A673 (cell line): ENCODE results near the gene TBKBP1. TPM values are rescaled to one million over a fixed set of nuclear protein-coding genes. Genes with fewer than 3 reads are reported as not detected.

Experiments used
- BruUV-seq: library from RNA; stranded (reverse); fragments of 400-500 nt; replicated peaks from 2 replicates; lab custom pipeline; 2021; lab: Mats Ljungman, UMichigan
- CTCF ChIA-PET: fragments of 300-600 bp; sonication (Branson Sonifier 250); formaldehyde crosslinking; loops from one replicate; lab custom pipeline; 2022; ENCODE audit warnings: antibody characterized with exemption; lab: Charles Lee
- POLR2A ChIA-PET: fragments of 300-600 bp; sonication (Branson Sonifier 250); formaldehyde crosslinking; loops from one replicate; lab custom pipeline; 2022; ENCODE audit warnings: antibody characterized with exemption; ENCODE audit not compliant: low non-redundant PET; lab: Charles Lee
- DNase-seq: peaks from one replicate; pipeline ENCODE4 v3.0.0-alpha.2; 2015; ENCODE audit warnings: low spot score
- H3K27ac ChIP-seq: fragments of 200-600 bp; sonication (generic); 2 replicates; pipeline ENCODE4 v1.5.1; 2016; ENCODE audit warnings: mixed run types, low read depth, mild to moderate bottlenecking, mixed read lengths, antibody characterized with exemption, low read length; ENCODE audit not compliant: poor library complexity, severe bottlenecking
- H3K27me3 ChIP-seq: fragments of 200-600 bp; sonication (generic); replicated peaks from 2 replicates; pipeline ENCODE4 v1.6.1; 2017; ENCODE audit warnings: mixed run types, low read depth, mild to moderate bottlenecking, mixed read lengths, antibody characterized with exemption, low read length; ENCODE audit not compliant: insufficient read depth, poor library complexity
- H3K36me3 ChIP-seq: fragments of 200-600 bp; sonication (generic); 2 replicates; pipeline ENCODE4 v1.6.1; 2016; ENCODE audit warnings: mixed run types, mild to moderate bottlenecking, mixed read lengths, antibody characterized with exemption, low read length; ENCODE audit not compliant: insufficient read depth, poor library complexity, severe bottlenecking
- H3K4me1 ChIP-seq: fragments of 200-600 bp; sonication (generic); 2 replicates; pipeline ENCODE4 v1.6.1; 2017; ENCODE audit warnings: mixed run types, mild to moderate bottlenecking, mixed read lengths, antibody characterized with exemption, low read length; ENCODE audit not compliant: insufficient read depth, poor library complexity, severe bottlenecking
- H3K4me3 ChIP-seq: fragments of 200-600 bp; sonication (generic); 2 replicates; pipeline ENCODE4 v1.5.1; 2016; ENCODE audit warnings: low read depth, mixed run types, mild to moderate bottlenecking, mixed read lengths, low read length; ENCODE audit not compliant: poor library complexity, severe bottlenecking
- H3K9me3 ChIP-seq: fragments of 200-600 bp; sonication (generic); 2 replicates; pipeline ENCODE4 v1.6.1; 2016; ENCODE audit warnings: mixed run types, low read depth, mild to moderate bottlenecking, mixed read lengths, antibody characterized with exemption, low read length; ENCODE audit not compliant: poor library complexity, severe bottlenecking
- CTCF ChIP-seq: fragments of 300-800, 200-600 bp; sonication (generic); conservative IDR thresholded peaks from 2 replicates; pipeline ENCODE4 v1.5.1; 2017; ENCODE audit warnings: low read depth, mild to moderate bottlenecking, antibody characterized with exemption, low read length, moderate library complexity, mixed read lengths
- EZH2 ChIP-seq: fragments of 200-600 bp; sonication (generic); IDR thresholded peaks from 2 replicates; pipeline ENCODE4 v1.6.1; 2017; ENCODE audit warnings: borderline replicate concordance, low read depth, mild to moderate bottlenecking, mixed read lengths, antibody characterized with exemption, low read length; ENCODE audit not compliant: poor library complexity, severe bottlenecking
- intact Hi-C: fragments of 100-400 bp; cut with micrococcal nuclease; formaldehyde crosslinking; loops from one replicate; pipeline ENCODE4 v1.10.0; 2022; ENCODE audit not compliant: unreplicated experiment
- total RNA-seq: library from RNA; stranded (reverse); gene quantifications from 2 replicates; pipeline ENCODE4 v1.2.3, GENCODE V29; 2021

Gene TBKBP1
- total RNA-seq, 1 experiment from 2014 or later = 21.1 TPM

- Histone ChIP-seq H3K27me3 (no peaks in the 10 kb centered on the region), H3K27ac (no peak overlapping the region), H3K36me3 (peaks cover 87% of the 10 kb centered on the region), H3K4me1 (peaks cover 22% of the 10 kb centered on the region), H3K4me3 (no peak overlapping the region), H3K9me3 (no peaks in the 10 kb centered on the region)
- no peak for DNase-seq
- intact Hi-C loops = no loop called here
- BruUV-seq = no TSS peak
- ChIA-PET POLR2A (no interaction called here), CTCF (no interaction called here)
- no peak for TF ChIP-seq CTCF
- no peak for TF ChIP-seq EZH2
Observed at GRCh38 chr17:47654991-47655390, 39.0 kb upstream of the TBKBP1 start.

GRCh38 chr17:47660064-47660492, 33.9 kb upstream of the TBKBP1 start:
- H3K4me3 ChIP-seq = no peak overlapping the region
- TF ChIP-seq EZH2 = no peak
- no peak for TF ChIP-seq CTCF
- POLR2A ChIA-PET = no interaction called here
- no TSS peak for BruUV-seq
- H3K27me3 ChIP-seq = no peaks in the 10 kb centered on the region
- no peak for DNase-seq
- no peaks in the 10 kb centered on the region for H3K4me1 ChIP-seq
- CTCF ChIA-PET = no interaction called here
- intact Hi-C loops = no loop called here
- H3K36me3 ChIP-seq = peaks cover 84% of the 10 kb centered on the region
- no peaks in the 10 kb centered on the region for H3K9me3 ChIP-seq
- H3K27ac ChIP-seq = no peak overlapping the region

GRCh38 chr17:47663912-47664623, 29.9 kb upstream of the TBKBP1 start:
- TF ChIP-seq CTCF = peak; percentile 67
- TF ChIP-seq EZH2 = no peak
- CTCF ChIA-PET = no interaction called here
- peak; percentile 63 for DNase-seq
- POLR2A ChIA-PET = interaction anchor here (0.6 kb wide), 1 partner anchor 91 kb away, joined by 11 read pairs; no protein-coding TSS in a partner anchor
- BruUV-seq = no TSS peak
- Histone ChIP-seq H3K36me3 (peaks cover 77% of the 10 kb centered on the region), H3K9me3 (no peaks in the 10 kb centered on the region), H3K27me3 (no peaks in the 10 kb centered on the region), H3K4me3 (no peak overlapping the region), H3K4me1 (no peaks in the 10 kb centered on the region), H3K27ac (no peak overlapping the region)
- intact Hi-C loops = no loop called here
